SK-MEL-5 (cell line): ENCODE data around the gene NANS. TPM values are rescaled to one million over a fixed set of nuclear protein-coding genes. Genes with fewer than 3 reads are reported as not detected.
"Not testable (repeated sequence)": the region's sequence is repeated elsewhere in the genome, so short reads cannot be mapped to it uniquely, and the experiment has no call there.

Experiments used
- DNase-seq: peaks from one replicate; pipeline ENCODE4 v3.0.0-alpha.2; 2016; ENCODE audit warnings: low read depth, low spot score
- in situ Hi-C: cut with HindIII; loops from 2 replicates; pipeline ENCODE4 v1.10.0; 2016; ENCODE audit warnings: low sequenced_read_pairs, high pct_unique_total_duplicates, low pct_unique_long_range_greater_than_20kb
- total RNA-seq: library from RNA; depleted of rRNA; stranded (reverse); fragments of >200 nt; shearing (Covaris generic); gene quantifications from 2 replicates; pipeline ENCODE4 v1.2.3, GENCODE V29; 2014

Gene NANS
- total RNA-seq, 1 experiment from 2014 or later = 180 TPM

DNA sequence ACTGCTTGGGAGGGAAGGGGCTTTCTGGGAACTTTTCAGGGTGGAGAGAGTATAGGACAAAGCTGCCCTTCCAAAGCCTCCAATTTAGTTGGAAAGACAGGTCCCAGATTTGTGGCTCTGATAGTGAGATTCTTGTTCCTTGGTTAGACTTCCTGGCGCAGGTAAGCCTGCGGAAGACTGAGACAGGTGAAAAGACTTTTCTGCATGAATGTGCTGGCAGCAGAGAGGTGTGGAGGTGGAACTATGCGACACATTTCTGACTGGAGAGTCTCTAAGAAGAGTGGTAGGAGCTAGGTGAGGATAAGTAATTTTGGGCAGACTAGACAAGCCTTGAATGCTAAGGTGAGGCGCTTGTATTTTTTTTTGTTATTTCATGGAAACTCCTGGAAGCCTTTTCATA lies 29.9 kb downstream of the NANS start:
- DNase-seq = no peak
- in situ Hi-C loops = no loop called here

GRCh38 chr9:98087420-98088354 lies 31.2 kb downstream of the NANS start:
- in situ Hi-C loops = no loop called here
- no peak for DNase-seq

DNA sequence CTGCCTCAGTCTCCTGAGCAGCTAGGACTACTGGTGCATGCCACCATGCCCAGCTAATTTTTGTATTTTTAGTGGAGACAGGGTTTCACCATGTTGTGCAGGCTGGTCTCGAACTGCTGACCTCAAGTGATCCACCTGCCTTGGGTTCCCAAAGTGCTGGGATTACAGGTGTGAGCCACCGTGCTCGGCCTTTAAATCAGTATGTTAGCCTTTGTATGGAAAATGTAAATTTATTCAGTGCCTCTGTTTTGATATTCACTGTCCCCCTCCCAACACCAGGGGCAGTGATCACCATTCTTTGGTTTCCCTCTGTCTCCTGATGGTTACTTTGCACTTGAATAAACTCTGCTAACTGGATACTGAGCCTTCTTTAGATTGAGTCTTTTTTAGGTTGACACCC lies 34.1 kb downstream of the NANS start:
- DNase-seq, in situ Hi-C loops: not testable (repeated sequence)

DNA sequence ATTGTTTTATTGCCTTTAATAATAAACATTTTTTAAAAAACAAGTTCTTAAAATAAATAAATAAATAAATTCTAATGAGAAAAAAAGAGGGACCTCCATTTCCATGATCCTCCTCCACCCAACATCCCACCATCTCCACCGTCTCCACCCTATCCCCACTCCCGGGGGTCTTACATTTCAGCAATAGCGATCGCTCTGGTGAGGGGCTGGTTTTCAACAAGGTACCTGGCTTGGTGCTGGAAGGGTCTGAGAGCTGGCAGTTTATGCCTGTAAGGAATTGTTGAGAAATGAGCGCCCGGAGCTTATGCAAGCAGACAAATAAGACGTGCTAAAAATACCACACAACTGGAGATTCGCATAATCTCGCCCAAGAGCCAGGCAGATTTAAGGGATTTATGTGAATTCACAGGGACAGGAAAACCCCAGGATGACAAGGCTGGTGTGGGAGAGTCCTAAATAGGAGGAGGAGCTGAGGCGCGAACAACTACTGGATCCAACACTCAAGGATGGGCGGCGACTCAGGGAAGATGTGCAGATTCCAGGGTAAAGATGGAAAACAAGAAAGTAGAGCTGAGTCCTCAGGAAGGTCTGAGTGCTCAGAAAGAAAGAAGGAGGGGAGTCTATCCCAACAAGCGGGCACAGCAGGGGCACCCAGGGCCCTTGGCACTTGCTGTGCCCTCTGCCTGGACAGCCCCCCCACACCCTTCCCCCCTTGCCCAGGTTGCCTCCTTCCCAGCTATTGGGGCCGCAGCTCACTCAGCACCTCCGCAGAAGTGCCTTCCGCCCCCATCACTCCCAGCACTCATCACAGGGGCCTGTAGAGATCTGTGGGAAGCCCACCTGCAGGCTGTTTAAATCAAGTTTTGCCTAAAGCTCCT lies 35.4 kb downstream of the NANS start:
- in situ Hi-C loops = no loop called here
- no peak for DNase-seq

DNA sequence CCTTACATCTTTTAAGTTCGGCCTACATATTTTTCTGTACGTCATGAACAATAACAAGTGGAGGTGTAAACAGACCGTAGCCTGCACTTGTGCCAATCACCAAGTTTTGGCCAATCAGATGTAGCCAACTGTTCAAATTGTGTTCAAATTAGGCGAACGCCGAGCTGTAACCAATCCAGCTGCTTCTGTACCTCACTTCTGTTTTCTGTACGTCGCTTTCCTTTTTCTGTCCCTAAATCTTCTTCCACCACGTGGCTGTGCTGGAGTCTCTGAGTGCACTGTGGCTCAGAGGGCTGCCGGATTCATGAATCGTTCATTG lies 36.0 kb downstream of the NANS start:
- in situ Hi-C loops = no loop called here
- DNase-seq = no peak

- in situ Hi-C loops = no loop called here
- DNase-seq = no peak
Observed at GRCh38 chr9:98094316-98094715, 37.8 kb downstream of the NANS start.

GRCh38 chr9:98094851-98095250 lies 38.3 kb downstream of the NANS start:
- in situ Hi-C loops = no loop called here
- no peak for DNase-seq

- in situ Hi-C loops = no loop called here
Observed at GRCh38 chr9:98095401-98095800, 38.9 kb downstream of the NANS start.

DNA sequence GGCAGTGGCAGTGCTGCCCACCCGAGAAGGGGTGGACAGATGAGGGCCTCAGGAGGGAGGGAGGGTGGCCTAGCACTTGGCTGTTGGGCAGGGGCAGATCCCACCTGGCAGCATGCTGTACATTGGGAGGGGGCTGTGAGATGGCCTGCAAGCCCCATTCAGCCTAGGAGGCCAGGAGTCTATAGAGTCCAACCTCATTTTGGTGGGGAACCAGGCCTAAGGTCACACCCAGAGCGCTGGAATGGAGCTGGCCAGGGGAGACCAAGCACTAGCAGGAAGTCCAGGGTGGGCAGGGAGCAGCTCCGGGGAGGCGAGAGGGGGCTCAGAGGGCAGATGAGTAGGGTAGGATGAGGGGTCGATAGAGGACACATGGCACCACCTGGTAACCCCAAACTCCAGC lies 39.6 kb downstream of the NANS start:
- DNase-seq = no peak
- in situ Hi-C loops = no loop called here

More at GRCh38 chr9:98095401-98095800, 38.9 kb downstream of the NANS start:
- no peak for DNase-seq

- DNase-seq = no peak
- in situ Hi-C loops = no loop called here
Observed at GRCh38 chr9:98097836-98098235, 41.3 kb downstream of the NANS start.

- no peak for DNase-seq
- in situ Hi-C loops = no loop called here
Observed at GRCh38 chr9:98099346-98099745, 42.8 kb downstream of the NANS start.

GRCh38 chr9:98099898-98100297 lies 43.4 kb downstream of the NANS start:
- DNase-seq = no peak
- in situ Hi-C loops = no loop called here

GRCh38 chr9:98100456-98100855 lies 43.9 kb downstream of the NANS start:
- in situ Hi-C loops = no loop called here
- no peak for DNase-seq

- in situ Hi-C loops = no loop called here
- DNase-seq = no peak
Observed at GRCh38 chr9:98101416-98101815, 44.9 kb downstream of the NANS start.

GRCh38 chr9:98101868-98102273 lies 45.3 kb downstream of the NANS start:
- in situ Hi-C loops = no loop called here

GRCh38 chr9:98104445-98104881 lies 47.9 kb downstream of the NANS start:
- in situ Hi-C loops = no loop called here
- DNase-seq = no peak

More at GRCh38 chr9:98101868-98102273, 45.3 kb downstream of the NANS start:
- DNase-seq = no peak

GRCh38 chr9:98105006-98105405 lies 48.5 kb downstream of the NANS start:
- DNase-seq = no peak
- in situ Hi-C loops = no loop called here

DNA sequence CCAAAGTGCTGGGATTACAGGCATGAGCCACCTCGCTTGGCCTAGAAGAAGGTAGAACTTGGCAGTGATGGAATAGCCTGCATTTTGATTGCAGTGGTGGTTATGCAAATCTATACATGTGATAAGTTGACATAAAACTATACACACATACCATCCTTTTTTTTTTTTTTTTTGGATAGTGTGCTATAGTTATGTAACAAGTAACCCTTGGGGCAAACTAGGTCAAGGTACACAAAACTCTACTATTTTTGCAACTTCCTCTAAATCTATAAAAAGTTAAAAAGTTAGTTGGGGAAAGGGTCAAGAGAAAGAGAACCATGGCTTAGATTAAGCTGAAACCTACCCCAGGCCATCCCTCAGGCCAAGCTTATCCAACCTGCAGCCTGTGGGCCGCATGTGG lies 51.4 kb downstream of the NANS start:
- in situ Hi-C loops = no loop called here
- no peak for DNase-seq
